CD4-positive, alpha-beta T cell (primary cell): ENCODE data around the gene ASPA. TPM values are rescaled to one million over a fixed set of nuclear protein-coding genes. Genes with fewer than 3 reads are reported as not detected.

Source experiments
- ATAC-seq: fragments of 200-7000 bp; cut with Tn5 transposase; one replicate; pipeline ENCODE4 v1.10.0; 2022; ENCODE audit warnings: mild to moderate bottlenecking; ENCODE audit not compliant: poor library complexity
- CTCF ChIA-PET: fragments of 350-600 bp; sonication (Branson Sonifier 250); formaldehyde crosslinking; loops from one replicate; lab custom pipeline; 2021; ENCODE audit warnings: antibody characterized with exemption, inconsistent platforms; lab: Charles Lee
- POLR2A ChIA-PET: fragments of 350-600 bp; sonication (Branson Sonifier 250); formaldehyde crosslinking; loops from one replicate; lab custom pipeline; 2021; ENCODE audit warnings: antibody characterized with exemption, inconsistent platforms; lab: Charles Lee
- DNase-seq, 14 experiments: peaks; one replicate each; pipeline ENCODE4 v3.0.0-alpha.2; 2013 to 2020; ENCODE audit warnings: mixed read lengths in 2 of 14
- H3K27ac ChIP-seq, 2 donors: one replicate each; pipeline versions ENCODE4 v1.5.1 to v1.7.0; 2013; ENCODE audit warnings: low read length in 2 of 2, low read depth in 1 of 2, mild to moderate bottlenecking in 1 of 2
- H3K27me3 ChIP-seq, 2 experiments: 1 replicate in 1 of 2; 2 replicates in 1 of 2; pipeline versions ENCODE4 v1.6.1 to v1.7.0; 2013; ENCODE audit warnings: low read length in 2 of 2, control low read depth in 1 of 2, mild to moderate bottlenecking in 1 of 2, moderate library complexity in 1 of 2; ENCODE audit not compliant: insufficient read depth in 2 of 2, control insufficient read depth in 1 of 2
- H3K36me3 ChIP-seq: one replicate; pipeline ENCODE4 v1.6.1; 2013; ENCODE audit warnings: low read length, control low read depth; ENCODE audit not compliant: insufficient read depth
- H3K4me1 ChIP-seq: one replicate; pipeline ENCODE4 v1.6.1; 2013; ENCODE audit warnings: low read length, control low read depth; ENCODE audit not compliant: insufficient read depth
- H3K4me3 ChIP-seq: one replicate; pipeline ENCODE4 v1.5.1; 2013; ENCODE audit warnings: mild to moderate bottlenecking, low read length, moderate library complexity
- H3K9me3 ChIP-seq, 2 experiments: 1 replicate in 1 of 2; 2 replicates in 1 of 2; pipeline versions ENCODE4 v1.6.1 to v1.7.0; 2013; ENCODE audit warnings: low read length in 2 of 2, mild to moderate bottlenecking in 2 of 2, control low read depth in 1 of 2, moderate library complexity in 1 of 2; ENCODE audit not compliant: control insufficient read depth in 1 of 2, insufficient read depth in 1 of 2
- H3K27ac Mint-ChIP-seq: one replicate; pipeline ENCODE4 v1.8.0; 2020; ENCODE audit warnings: mixed read lengths
- H3K27me3 Mint-ChIP-seq: one replicate; pipeline ENCODE4 v1.8.0; 2021; ENCODE audit warnings: mixed read lengths
- H3K36me3 Mint-ChIP-seq: one replicate; pipeline ENCODE4 v1.8.0; 2021; ENCODE audit warnings: low read depth, mixed read lengths
- H3K4me1 Mint-ChIP-seq: one replicate; pipeline ENCODE4 v1.8.0; 2021; ENCODE audit warnings: low read depth, mixed read lengths
- H3K4me3 Mint-ChIP-seq: one replicate; pipeline ENCODE4 v1.8.0; 2020; ENCODE audit warnings: mild to moderate bottlenecking, mixed read lengths
- H3K9me3 Mint-ChIP-seq: one replicate; pipeline ENCODE4 v1.8.0; 2020; ENCODE audit warnings: mixed read lengths
- CTCF ChIP-seq: fragments of 200-600 bp; IDR thresholded peaks from one replicate; pipeline ENCODE4 v1.8.0; 2022; ENCODE audit warnings: antibody characterized with exemption, mild to moderate bottlenecking
- intact Hi-C, 2 experiments: fragments of 100-400 bp; cut with DNase I in 1 of 2; cut with micrococcal nuclease in 1 of 2; formaldehyde crosslinking; loops; one replicate each; pipeline versions ENCODE4 v1.15.1 to v1.9.0; 2023 to 2025; cut with DNase I, micrococcal nuclease
- total RNA-seq, 174 experiments: library from RNA in 2 of 174; stranded (reverse) in 2 of 174; gene quantifications; one replicate each; pipeline ENCODE4 v1.2.3 and lab custom pipeline; 2021 to 2026

ASPA gene
- total RNA-seq, 2 experiments from 2014 or later: not detected

DNA sequence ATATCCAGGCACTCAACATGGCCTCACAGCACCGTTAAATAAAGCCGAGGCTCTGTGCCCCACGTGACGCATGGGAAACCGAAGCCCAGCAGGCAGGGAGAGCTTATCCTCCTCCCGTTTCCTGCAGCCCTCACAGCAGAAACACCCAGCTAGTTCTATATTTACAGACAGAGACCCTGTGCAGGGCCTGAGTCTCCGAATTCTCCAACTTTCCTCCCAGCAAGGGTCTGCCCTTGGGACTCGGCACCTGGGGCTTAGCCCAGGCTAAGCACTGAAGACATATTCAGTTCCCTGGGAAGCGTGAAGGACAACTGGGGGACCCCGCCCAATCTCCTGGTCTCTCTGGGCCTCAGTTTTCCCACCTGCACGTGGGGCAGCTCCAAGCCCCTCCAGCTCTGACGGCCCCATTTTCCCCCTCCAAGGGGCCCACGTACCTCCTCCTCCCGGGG, 52.6 kb downstream of the ASPA start:
- H3K9me3 Mint-ChIP-seq: no peaks in the 10 kb centered on the region
- TF ChIP-seq CTCF: no peak
- ChIA-PET POLR2A (no interaction called here), CTCF (no interaction called here)
- H3K4me3 Mint-ChIP-seq: no peak overlapping the region
- Histone ChIP-seq H3K4me1 (no peaks in the 10 kb centered on the region), H3K36me3 (no peaks in the 10 kb centered on the region), H3K27me3 (no peaks in the 10 kb centered on the region), H3K4me3 (no peak overlapping the region), H3K27ac (no peak overlapping the region), H3K9me3 (peaks cover 0 to 7% of the 10 kb centered on the region in 2 experiments)
- ATAC-seq (no peak), DNase-seq (no peak)
- H3K27me3 Mint-ChIP-seq: peaks cover 5% of the 10 kb centered on the region
- H3K36me3 Mint-ChIP-seq: no peaks in the 10 kb centered on the region
- intact Hi-C loops: no loop called here
- H3K4me1 Mint-ChIP-seq: no peaks in the 10 kb centered on the region
- no peak overlapping the region for H3K27ac Mint-ChIP-seq

GRCh38 chr17:3528880-3529511, 53.2 kb downstream of the ASPA start:
- no peak for ATAC-seq
- Histone ChIP-seq H3K27ac (no peak overlapping the region), H3K4me1 (no peaks in the 10 kb centered on the region), H3K4me3 (no peak overlapping the region), H3K36me3 (no peaks in the 10 kb centered on the region), H3K27me3 (no peaks in the 10 kb centered on the region), H3K9me3 (peaks cover 0 to 7% of the 10 kb centered on the region in 2 experiments)
- no peak for TF ChIP-seq CTCF
- ChIA-PET POLR2A (no interaction called here), CTCF (no interaction called here)
- Mint-ChIP-seq H3K9me3 (no peaks in the 10 kb centered on the region), H3K4me3 (no peak overlapping the region), H3K36me3 (no peaks in the 10 kb centered on the region), H3K4me1 (no peaks in the 10 kb centered on the region), H3K27ac (no peak overlapping the region), H3K27me3 (peaks cover 5% of the 10 kb centered on the region)
- DNase-seq: no peak
- intact Hi-C loops: no loop called here

GRCh38 chr17:3529817-3530741, 54.3 kb downstream of the ASPA start:
- no peak for DNase-seq
- no peaks in the 10 kb centered on the region for H3K9me3 Mint-ChIP-seq
- no peak for ATAC-seq

More at GRCh38 chr17:3529817-3530741, 54.3 kb downstream of the ASPA start:
- Mint-ChIP-seq H3K36me3 (no peaks in the 10 kb centered on the region), H3K27me3 (peaks cover 5% of the 10 kb centered on the region), H3K27ac (no peak overlapping the region), H3K4me1 (no peaks in the 10 kb centered on the region), H3K4me3 (no peak overlapping the region)
- H3K27me3 ChIP-seq: no peaks in the 10 kb centered on the region
- intact Hi-C loops: no loop called here
- H3K9me3 ChIP-seq: peaks cover 0 to 12% of the 10 kb centered on the region in 2 experiments
- no peaks in the 10 kb centered on the region for H3K36me3 ChIP-seq
- H3K4me3 ChIP-seq: no peak overlapping the region
- H3K27ac ChIP-seq: no peak overlapping the region
- no peak for TF ChIP-seq CTCF
- H3K4me1 ChIP-seq: peaks cover 8% of the 10 kb centered on the region
- ChIA-PET CTCF (no interaction called here), POLR2A (no interaction called here)
